A673 (cell line): ENCODE data around the gene TCF15.

Experiments used
- CTCF ChIP-seq: fragments of 300-800, 200-600 bp; sonication (generic); conservative IDR thresholded peaks from 2 replicates; pipeline ENCODE4 v1.5.1; 2017; ENCODE audit warnings: low read depth, mild to moderate bottlenecking, antibody characterized with exemption, low read length, moderate library complexity, mixed read lengths
- EZH2 ChIP-seq: fragments of 200-600 bp; sonication (generic); IDR thresholded peaks from 2 replicates; pipeline ENCODE4 v1.6.1; 2017; ENCODE audit warnings: borderline replicate concordance, low read depth, mild to moderate bottlenecking, mixed read lengths, antibody characterized with exemption, low read length; ENCODE audit not compliant: poor library complexity, severe bottlenecking

- TF ChIP-seq EZH2: no peak
- no peak for TF ChIP-seq CTCF
Measured at GRCh38 chr20:597560-597959, 12.5 kb downstream of the TCF15 start.
